Measurements from ENCODE around the gene PTPRM.

Gene PTPRM

DNA sequence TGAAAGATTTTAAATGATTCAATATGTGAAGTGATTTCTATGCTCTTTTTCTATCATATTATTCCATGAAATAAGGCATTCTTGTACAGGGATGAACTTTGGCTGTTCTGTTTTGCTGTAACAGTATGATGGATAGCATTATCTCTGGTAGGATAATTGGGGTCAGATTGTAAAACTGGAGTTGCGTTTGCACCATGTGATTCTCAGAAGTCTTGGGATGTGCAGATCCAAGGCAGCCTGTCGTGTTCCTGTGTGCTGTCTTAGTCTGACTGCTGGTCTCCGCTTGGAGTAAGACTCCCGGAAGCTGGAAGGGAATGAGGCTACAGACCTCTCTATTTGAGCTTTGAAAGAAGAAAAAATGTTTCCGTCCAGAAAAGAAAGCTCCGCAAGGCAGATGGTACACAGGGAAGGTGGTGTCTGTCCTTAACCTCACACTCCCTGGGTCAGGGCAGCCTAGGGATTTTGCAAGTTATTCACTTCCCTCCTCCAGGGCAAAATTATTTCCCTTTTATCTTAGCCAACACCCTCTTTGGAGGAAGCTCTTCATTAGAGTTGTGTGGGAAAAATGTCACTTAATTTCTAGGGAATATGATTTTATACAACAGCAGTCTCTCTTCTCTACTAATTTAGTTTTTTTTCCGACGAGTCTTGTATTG lies 250.6 kb downstream of the PTPRM start:
- DNase-seq, result no peak

DNA sequence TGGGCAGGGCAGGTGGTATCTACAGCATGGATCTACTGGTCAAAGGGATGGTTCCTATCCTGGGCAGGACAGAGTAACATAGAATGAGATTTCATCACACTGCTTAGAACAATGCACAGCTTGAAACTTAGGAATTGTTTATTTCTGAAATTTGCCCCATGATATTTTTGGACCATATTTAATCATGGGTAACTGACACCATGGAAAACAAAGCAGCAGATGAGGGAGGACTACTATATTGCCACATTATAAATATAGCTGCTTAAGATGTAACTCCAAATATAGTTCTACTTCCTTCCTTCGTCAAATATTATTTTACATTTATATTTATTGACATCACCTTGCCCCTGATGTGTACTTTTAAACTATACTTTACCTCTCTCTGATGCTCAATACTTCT lies 254.7 kb downstream of the PTPRM start:
- DNase-seq, result no peak

DNA sequence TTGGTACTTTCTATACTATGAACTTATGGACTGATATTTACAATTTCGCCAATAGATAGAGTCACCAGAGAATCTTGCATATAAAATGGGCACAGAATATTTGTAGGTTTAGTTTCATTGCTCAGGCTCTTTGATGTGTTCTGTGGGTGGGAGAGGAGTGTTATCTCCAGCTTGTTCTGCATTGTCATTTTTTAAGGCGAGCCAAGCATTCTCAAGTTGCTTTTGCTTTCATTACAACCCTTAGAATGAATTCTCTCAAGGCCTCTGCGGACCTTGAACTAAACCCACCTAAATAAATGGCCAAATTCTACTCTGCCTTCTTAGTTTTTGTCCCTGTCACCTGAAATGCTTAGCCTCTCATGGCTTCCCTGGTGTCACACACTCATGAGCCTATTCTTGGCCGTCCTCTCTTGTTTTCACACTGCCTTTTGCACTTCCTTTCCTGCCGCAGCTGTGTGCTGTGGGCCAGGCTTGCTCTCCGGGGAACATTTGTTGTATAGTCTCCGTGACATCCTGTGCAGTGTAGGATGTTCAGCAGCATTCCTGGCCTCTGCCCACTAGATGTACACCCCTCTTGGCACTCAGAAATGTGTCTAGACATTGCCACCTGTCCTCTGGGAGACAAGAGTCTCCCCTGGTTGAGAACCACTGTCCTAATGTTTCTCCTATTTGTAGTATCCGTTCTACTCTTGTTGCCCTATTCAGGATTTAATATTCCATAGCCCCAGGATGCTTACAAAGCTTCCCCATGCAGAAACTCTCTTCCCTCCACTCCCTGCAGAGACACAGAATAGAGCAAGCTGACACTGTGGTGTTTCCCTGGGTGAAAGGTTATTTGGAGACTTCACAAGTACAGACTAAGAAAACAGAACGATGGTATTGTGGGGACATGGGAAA lies 255.6 kb downstream of the PTPRM start:
- no peak for DNase-seq

DNA sequence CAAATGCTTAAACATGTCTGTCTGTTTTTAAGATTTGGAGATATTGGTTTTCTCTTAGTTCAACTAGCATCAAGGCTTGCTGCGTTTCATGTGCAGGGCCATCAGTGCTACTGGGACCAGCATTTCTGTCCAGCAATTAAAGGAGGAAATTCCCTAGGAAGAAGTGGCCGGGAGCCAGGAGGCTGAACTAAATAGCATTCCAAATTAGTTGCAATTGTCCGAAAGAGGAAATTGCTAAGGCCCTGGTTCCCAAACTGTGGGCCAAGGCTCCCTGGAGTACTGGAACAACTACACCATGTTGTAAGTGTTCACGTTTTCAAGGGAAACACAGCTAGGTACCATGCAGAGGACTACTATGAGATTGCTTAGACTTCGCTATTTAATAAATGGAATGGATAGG lies 257.9 kb downstream of the PTPRM start:
- no peak for DNase-seq

DNA sequence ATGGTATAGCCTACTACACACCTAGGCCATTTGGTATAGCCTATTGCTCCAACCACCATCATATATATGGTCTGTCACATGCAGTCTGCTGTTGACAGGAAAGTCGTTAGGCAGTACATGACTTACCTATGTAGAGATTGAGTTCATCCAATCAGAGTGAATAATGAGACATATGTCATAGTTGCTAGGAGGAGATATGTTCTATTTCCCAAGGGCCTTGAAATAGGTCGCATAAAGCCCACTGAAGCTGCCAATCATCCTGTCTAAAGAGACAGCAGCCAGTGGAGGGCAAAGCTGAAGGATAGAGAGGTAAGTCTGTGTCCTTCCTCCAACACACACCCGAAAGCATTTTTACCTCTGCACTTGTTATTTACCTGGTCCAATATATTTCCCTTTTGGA lies 263.4 kb downstream of the PTPRM start:
- no peak for DNase-seq

DNA sequence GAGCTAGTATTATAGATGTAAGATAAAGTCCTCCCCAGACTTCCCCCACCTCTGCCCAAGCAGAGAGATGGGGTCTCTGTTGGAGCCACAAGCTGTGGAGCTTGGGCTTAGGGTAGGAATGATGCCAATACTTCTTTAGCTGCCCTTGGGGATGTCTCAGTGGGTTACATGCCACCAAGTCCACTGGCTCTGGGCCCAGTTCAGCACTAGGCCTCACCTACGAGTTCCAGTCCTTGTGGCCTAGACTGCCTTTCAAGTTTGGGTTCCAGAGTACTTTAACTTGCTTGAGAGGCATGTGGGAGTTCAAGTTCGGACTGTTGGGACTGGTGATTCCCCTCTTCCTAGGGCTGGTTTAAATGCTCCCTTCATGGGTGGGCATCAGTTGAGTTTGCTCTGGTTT lies 272.4 kb downstream of the PTPRM start:
- no peak for DNase-seq

DNA sequence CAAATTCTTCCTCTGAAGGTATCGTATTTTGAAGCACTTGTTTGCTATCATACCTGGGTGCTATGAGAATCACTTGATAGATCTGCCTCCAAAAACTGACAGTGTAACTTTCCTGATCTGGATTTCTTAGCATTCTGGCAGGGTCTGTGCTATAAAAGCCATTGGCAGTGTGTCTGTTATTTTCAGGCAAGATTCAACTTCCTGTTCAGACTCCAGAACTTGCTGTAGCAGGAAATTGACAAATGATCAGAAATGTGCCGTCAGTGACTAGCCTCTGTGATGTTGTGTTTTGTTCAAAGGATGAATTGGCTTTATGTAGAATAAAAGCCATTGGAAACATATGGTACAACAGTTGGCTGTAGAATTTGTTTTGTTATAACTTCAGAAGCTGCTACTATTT lies 273.3 kb downstream of the PTPRM start:
- DNase-seq, result no peak

DNA sequence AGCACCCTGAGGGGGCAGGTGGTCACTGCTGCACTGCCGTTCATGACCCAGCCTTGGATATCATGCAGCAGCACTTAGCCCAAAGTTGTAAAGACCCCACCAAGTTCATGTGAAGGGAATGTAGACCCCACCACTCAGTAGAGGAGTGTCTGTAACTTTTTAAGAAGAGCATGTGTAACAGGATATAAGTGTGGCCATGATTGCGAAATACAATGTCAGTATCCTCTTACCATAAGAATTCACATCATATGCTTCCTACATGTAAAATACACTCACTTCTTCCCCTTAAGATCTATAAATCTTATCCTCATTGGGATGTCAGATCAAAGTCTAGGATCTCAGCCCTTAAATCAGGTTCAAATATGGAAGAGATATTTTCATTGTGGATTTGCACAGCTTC lies 276.9 kb downstream of the PTPRM start:
- DNase-seq, result no peak

DNA sequence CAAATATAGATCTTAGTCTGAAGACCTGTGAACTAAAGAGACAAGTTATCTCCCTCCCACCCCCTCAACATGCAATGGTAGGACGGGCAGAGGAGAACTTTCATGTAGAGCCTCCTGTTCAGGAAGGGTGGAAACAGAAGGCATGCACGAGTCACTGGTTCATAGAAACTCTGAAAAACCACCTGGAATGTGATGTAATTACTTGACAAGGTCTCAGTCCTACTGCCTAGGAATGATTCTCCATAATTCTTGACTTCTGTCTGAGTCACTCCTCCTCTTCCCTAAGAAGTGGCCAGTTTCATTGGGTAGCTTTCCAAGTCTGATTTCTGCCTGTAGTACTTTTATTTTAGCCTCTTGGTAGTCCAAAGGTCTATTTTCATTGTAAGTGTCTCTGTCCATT lies 277.3 kb downstream of the PTPRM start:
- no peak for DNase-seq

DNA sequence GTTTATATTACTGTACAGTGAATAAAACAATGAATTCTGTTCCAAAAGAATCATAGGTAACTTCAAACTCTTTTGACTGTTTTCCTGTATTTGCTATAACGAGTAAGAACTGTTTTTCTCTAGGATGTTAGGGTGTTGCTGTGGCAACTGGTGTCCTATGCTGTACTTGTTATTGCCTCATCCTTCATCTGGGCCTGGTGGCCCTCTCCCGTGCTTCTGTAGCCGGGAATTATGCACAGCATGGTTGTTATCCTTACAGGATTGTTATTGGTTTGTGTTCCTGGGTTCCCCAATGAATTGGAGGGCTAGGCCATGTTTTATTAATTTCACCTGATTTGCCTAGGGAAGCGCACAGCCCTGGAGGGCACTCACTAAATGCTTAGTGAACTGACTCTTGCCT lies 279.2 kb downstream of the PTPRM start:
- DNase-seq, result no peak

DNA sequence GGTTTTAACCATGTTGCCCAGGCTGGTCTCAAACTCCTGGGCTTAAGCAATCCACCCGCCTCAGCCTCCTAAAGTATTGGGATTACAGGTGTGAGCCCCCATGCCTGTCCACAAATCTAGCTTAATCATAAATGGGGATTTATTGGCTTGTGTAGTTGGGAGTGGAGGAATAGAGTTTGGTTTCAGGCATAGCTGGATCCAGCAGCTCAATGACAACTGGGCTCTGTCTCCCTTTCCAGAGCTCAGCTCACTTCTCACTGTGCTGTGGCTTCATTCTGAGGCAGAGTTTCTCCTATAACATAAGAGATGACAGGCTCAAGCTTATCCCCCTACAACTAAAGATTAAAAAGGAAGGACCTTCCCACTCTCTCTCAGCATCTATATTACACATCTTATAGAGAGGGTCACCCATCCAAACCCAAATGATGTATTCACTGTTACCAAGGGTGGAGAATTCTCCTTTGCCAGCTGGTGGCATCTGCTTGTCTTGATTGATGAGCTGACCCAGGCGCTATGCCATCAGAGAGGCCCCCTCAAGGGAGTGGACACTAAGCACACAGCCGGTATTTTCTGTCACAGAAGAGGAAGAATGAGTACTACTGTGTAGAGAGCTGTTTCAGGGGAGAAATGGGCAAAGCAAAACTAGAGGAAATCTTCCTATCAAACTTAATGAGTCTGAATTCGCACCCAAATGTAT lies 280.4 kb downstream of the PTPRM start:
- no peak for DNase-seq

DNA sequence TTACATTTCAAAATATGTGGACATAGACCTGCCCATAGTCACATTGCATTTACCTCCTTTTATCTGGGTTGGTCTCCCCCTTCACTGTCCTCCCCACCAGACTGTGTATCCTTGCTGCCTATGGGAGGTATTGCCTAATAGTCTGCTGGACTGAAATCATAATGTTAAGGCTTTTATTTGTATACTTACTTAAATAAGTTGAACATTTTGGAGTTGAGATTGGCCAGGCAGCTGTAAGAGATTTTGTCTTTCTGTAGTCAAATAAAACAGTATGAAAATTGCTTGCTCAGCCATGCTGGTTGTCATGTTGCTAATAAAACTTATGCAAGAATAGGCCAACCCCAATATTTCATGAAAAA lies 280.9 kb downstream of the PTPRM start:
- DNase-seq, result no peak

DNA sequence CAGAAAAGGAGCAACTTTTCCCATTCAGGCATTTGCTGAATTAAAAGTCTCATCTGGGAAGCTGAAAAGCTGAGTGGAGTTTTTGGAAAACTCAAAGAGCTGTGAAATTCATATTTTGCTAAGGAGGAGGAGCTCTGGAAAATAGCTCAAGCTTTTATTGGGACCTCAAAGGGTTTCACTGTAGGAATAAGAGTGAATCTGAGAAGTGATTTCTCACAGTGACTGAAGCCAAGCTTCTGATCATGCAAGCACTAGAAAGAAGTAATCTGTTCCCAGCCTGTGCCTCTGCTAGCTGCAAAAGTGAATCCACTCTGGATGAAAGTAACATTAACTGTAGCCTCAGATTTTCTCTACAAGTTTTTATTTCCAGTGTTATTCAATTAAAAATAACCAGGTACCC lies 283.3 kb downstream of the PTPRM start:
- no peak for DNase-seq

DNA sequence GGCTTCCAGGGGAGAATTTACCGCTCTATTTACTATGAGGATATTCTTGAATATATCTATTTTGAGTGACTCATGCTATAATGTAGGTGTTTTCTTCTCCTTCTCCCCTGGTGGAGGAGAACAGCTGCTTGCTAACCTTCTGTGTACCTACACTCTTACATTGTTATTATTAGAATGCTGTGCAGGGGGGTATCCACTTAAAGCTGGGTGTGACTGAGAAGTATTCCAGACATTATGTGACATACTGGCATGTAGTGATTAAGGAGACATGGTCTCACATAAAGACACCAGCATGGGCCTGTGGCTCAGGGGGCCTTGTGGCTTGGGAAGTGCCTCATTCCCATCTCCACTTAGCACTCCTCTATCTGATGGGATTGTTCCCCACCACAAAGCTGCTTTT lies 287.9 kb downstream of the PTPRM start:
- DNase-seq, result no peak

DNA sequence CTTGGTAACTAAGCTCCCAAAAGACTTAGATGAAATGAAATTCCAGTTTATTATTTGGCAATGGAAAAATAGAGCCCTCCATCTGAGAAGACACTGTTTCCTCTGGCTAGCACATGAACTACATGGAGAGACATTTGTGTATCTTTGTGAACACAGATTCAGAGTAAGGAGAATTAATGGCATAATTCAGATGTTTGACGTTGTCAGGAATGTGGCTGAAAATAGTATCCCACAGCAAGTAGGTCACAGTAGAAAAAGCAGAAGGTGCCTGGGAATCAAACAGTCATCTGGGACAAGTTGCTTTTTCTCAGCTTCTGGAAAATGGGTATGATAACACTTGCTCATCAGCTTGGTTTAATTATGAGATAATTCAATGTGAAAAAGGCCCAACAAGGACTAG lies 288.6 kb downstream of the PTPRM start:
- DNase-seq, result no peak

DNA sequence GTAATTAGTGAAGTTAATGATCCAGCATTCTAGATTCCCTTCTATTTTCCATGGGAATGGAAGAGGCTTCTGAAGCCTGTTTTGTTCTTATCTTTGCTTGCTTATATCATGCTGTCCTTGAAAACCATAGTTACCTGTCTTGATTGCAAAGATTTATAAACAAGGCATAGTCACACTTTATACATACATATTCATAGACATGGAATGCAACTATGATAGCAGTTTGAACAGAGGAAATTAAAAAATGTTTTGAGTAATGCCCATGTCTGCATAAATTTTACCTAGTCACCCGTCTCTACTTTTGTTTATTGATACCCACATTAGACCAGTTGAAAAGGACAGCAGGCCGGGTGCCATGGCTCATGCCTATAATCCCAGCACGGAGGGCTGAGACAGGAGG lies 289.0 kb downstream of the PTPRM start:
- no peak for DNase-seq

DNA sequence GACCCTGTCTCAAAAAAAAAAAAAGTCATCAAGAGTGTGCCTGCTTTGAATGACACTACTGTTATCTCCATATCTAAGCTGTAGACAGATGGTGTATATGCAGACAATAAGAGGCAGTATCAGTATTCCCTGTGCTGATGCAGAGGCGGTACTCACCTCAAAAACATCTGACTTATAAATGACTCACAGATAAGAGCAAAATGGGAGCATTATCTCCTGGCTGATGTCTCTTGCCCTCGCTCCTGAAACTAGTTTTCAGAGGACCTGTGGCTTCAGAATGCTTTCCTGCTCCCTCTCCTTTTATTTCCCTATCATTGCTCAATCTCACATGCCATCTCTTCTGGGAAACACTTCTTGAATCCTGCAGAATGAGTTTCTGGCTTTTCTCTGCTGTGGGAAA lies 289.6 kb downstream of the PTPRM start:
- no peak for DNase-seq

DNA sequence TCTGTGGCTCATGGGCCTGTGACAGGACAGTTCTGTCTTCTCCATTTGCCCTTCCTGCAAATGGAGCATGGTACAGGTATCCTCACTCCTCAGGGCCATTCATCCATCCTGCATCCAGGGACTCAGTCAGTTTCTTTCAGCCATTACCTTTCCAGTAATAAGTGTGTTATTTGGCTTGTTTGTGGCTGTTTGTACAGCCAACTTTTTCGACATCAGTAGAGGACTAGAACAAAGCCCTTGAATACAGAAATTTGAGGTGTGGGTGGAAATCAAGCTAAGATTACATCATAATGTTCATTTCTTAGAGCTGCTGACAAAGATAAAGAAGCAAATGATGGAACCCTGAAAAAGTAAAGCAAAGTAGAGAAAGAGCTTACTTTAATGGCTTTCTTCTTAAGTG lies 290.4 kb downstream of the PTPRM start:
- DNase-seq, result no peak

DNA sequence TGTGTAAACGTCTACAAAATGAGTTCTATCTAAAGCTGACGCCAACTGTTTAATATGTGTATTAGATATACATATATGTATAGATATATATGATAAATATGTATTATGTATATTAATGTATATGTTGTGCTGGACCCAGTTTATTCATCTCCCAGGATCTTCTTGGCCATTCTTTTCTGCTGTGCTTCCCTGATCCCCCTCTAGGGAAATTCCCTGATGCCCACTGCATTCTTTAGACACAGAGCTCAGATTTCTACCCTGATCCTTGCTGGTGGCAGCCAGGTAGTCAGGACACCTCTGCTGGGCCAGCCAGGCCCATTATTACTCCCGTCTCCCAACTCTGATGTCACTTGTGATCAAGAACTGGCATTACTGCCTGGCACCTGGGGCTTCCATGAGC lies 292.0 kb downstream of the PTPRM start:
- no peak for DNase-seq

DNA sequence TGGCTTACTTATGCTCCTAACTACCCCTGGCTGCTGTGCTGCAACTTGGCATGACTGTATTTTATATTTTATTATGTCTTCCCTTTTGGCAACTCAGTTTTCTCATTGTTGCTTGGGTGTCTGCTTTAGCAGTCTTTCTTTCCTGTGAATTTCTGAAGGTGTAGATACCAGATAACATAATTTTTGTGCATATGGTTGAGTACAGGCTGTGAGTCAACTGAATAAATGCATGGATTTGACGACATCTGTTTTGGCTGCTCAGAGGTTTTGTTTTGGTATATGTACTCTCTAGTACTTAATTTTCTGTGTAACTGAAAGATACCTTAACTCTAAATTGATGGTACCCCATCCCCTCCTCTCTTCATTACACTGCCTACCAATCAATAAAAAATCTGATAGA lies 303.1 kb downstream of the PTPRM start:
- DNase-seq, result no peak

DNA sequence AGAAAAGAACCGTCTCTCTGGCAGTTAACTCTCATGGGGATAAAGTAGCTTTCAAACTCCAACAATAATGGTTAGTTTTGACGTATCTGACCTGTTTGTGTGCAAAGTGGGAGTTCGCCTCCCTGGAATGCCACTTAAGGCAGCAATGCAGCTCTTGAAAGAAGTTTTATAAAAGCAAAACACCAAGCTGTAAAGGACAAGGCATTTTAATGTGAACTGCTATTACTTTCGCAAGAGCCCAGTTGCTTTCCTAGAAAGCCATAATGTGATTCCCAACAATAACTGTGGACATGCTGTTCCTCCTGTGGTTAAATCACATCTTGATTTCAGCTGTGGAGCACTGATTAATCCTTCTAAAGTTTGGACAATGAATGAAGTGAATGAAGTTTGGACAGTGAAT lies 303.7 kb downstream of the PTPRM start:
- no peak for DNase-seq

DNA sequence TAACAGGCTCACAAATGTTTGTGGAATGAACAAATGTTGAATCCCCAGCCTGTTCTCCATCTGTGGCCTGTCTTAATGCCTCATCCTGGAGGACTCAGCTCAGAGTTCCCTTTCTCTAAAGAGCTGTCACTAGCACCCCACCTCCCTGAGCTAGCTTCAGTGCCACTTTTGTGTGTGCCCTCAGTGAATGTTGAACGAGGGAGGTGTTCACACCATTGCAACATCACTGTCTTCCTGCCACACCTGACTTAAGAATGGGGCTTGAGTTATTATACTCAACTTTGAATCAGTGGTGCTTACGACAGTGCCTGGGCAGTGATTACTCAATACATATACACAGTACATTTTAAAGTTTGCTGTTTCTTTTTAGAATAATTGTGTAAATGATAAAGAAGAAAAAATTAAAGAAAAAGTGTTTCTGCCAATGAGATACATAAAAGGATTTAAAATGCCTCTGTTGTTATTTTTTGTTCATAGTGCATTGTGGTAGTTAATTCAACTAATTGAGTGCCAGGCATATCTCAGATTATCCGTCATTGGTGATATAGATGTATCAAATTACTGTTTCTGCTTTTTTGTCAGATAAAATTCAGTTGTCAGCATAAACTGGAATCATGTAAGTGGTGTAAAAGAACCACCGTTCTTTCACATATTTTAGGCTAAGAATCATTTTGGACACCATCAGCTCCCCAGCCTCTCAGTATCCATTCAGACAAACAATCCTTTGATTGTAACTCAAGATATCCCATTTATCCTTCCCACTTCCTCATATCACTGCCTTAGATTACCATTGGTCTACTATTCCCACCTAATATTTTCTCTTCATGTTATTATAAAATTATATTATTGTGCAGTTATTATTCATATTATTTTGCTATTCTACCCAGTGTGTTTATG lies 304.7 kb downstream of the PTPRM start:
- no peak for DNase-seq

DNA sequence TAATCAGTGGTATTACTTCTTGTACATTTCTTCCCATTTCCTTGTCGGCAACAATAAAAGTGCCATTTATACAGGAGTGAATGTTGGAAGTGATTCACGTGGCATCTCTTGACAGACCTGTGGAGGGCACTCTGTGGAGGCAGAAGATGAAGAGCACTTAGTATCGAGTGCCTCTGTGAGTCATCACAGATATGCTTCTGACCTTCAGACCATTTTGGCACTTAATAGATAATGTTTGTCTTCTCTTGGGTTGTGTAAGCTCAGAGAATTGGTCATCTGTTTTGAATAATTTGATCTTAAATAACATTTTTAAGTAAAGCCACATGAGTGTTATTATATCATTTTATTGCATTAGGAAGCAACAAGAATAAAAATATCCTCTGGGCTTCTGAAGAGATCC lies 305.5 kb downstream of the PTPRM start:
- no peak for DNase-seq
